HG03025 (cell line): ENCODE data around the gene CHMP3.
"Not testable (repeated sequence)": the region's sequence is repeated elsewhere in the genome, so short reads cannot be mapped to it uniquely, and the experiment has no call there.

Experiments
- ATAC-seq: cut with Tn5 transposase; IDR thresholded peaks from one replicate; pipeline ENCODE4 v1.9.1; 2021; ENCODE audit warnings: mild to moderate bottlenecking, moderate library complexity; ENCODE audit not compliant: unreplicated experiment, low FRiP score

The CHMP3 gene

GRCh38 chr2:86512892-86513291 lies 50.4 kb downstream of the CHMP3 start:
- no peak for ATAC-seq

- no peak for ATAC-seq
Measured at GRCh38 chr2:86512034-86512433, 51.2 kb downstream of the CHMP3 start.

- ATAC-seq: no peak
Measured at GRCh38 chr2:86510436-86510933, 52.8 kb downstream of the CHMP3 start.

- no peak for ATAC-seq
Measured at GRCh38 chr2:86507600-86507999, 55.6 kb downstream of the CHMP3 start.

- ATAC-seq: no peak
Measured at GRCh38 chr2:86500325-86501083, 62.7 kb downstream of the CHMP3 start.

GRCh38 chr2:86499326-86499725 lies 63.9 kb downstream of the CHMP3 start:
- no peak for ATAC-seq

GRCh38 chr2:86498468-86499260 lies 64.6 kb downstream of the CHMP3 start:
- ATAC-seq: no peak

GRCh38 chr2:86496391-86496790 lies 66.9 kb downstream of the CHMP3 start:
- ATAC-seq: not testable (repeated sequence)

GRCh38 chr2:86492048-86492453 lies 71.2 kb downstream of the CHMP3 start:
- ATAC-seq: no peak

GRCh38 chr2:86491088-86491487 lies 72.2 kb downstream of the CHMP3 start:
- no peak for ATAC-seq

GRCh38 chr2:86490245-86490644 lies 73.0 kb downstream of the CHMP3 start:
- ATAC-seq: no peak

- no peak for ATAC-seq
Measured at GRCh38 chr2:86489542-86489941, 73.7 kb downstream of the CHMP3 start.

GRCh38 chr2:86488561-86489250 lies 74.5 kb downstream of the CHMP3 start:
- ATAC-seq: no peak

- no peak for ATAC-seq
Measured at GRCh38 chr2:86487062-86487461, 76.2 kb downstream of the CHMP3 start.

- ATAC-seq: no peak
Measured at GRCh38 chr2:86485802-86486201, 77.4 kb downstream of the CHMP3 start.

GRCh38 chr2:86485103-86485502 lies 78.1 kb downstream of the CHMP3 start:
- no peak for ATAC-seq

GRCh38 chr2:86484385-86484784 lies 78.9 kb downstream of the CHMP3 start:
- ATAC-seq: no peak

GRCh38 chr2:86482034-86482433 lies 81.2 kb downstream of the CHMP3 start:
- ATAC-seq: no peak

GRCh38 chr2:86480105-86480504 lies 83.1 kb downstream of the CHMP3 start:
- no peak for ATAC-seq

- ATAC-seq: no peak
Measured at GRCh38 chr2:86477349-86477748, 85.9 kb downstream of the CHMP3 start.

- ATAC-seq: no peak
Measured at GRCh38 chr2:86476918-86477317, 86.3 kb downstream of the CHMP3 start.
